GM23338 (cell line): ENCODE measurements around the gene RIMS1. TPM values are rescaled to one million over a fixed set of nuclear protein-coding genes. Genes with fewer than 3 reads are reported as not detected.

Experiments used
- ATAC-seq: fragments of 200-7000 bp; cut with Tn5 transposase; 3 replicates; pipeline ENCODE4 v1.9.1; 2020
- DNase-seq: peaks from one replicate; pipeline ENCODE4 v3.0.0-alpha.2; 2015; ENCODE audit warnings: low spot score
- H2AFZ ChIP-seq: fragments of 200-600 bp; sonication (generic); 2 replicates; pipeline ENCODE4 v1.8.0; 2016; ENCODE audit warnings: antibody characterized with exemption, mild to moderate bottlenecking, moderate library complexity
- H3F3A ChIP-seq: fragments of 200-600 bp; sonication (generic); replicated peaks from 2 replicates; pipeline ENCODE4 v1.8.0; 2017; ENCODE audit warnings: antibody characterized with exemption, mixed run types, low read depth
- H3K27ac ChIP-seq: fragments of 200-600 bp; sonication (generic); 2 replicates; pipeline ENCODE4 v1.6.1; 2016; ENCODE audit warnings: low read depth
- H3K27me3 ChIP-seq: fragments of 200-600 bp; sonication (generic); 2 replicates; pipeline ENCODE4 v1.8.0; 2016; ENCODE audit warnings: mild to moderate bottlenecking, mixed run types, moderate library complexity; ENCODE audit not compliant: insufficient read depth
- H3K36me3 ChIP-seq: fragments of 200-600 bp; sonication (generic); 2 replicates; pipeline ENCODE4 v1.8.0; 2016; ENCODE audit warnings: mild to moderate bottlenecking; ENCODE audit not compliant: insufficient read depth
- H3K4me1 ChIP-seq: fragments of 200-600 bp; sonication (generic); 2 replicates; pipeline ENCODE4 v1.8.0; 2016; ENCODE audit warnings: mild to moderate bottlenecking, moderate library complexity; ENCODE audit not compliant: insufficient read depth
- H3K4me2 ChIP-seq: fragments of 200-600 bp; sonication (generic); 2 replicates; pipeline ENCODE4 v1.7.1; 2017; ENCODE audit warnings: mixed run types
- H3K4me3 ChIP-seq: fragments of 200-600 bp; sonication (generic); 2 replicates; pipeline ENCODE4 v1.6.1; 2016; ENCODE audit warnings: mixed run types
- H3K79me2 ChIP-seq: fragments of 200-600 bp; sonication (generic); replicated peaks from 2 replicates; pipeline ENCODE4 v1.8.0; 2017; ENCODE audit warnings: mild to moderate bottlenecking; ENCODE audit not compliant: insufficient read depth
- H3K9me2 ChIP-seq: fragments of 200-600 bp; sonication (generic); 2 replicates; pipeline ENCODE4 v1.8.0; 2017; ENCODE audit not compliant: insufficient read depth
- H4K20me1 ChIP-seq: fragments of 200-600 bp; sonication (generic); replicated peaks from 2 replicates; pipeline ENCODE4 v1.8.0; 2017; ENCODE audit warnings: mild to moderate bottlenecking; ENCODE audit not compliant: insufficient read depth
- H3K27ac Mint-ChIP-seq: 2 replicates; pipeline ENCODE4 v1.8.0; 2020; ENCODE audit warnings: inconsistent platforms, mild to moderate bottlenecking, moderate library complexity, mixed read lengths
- H3K27me3 Mint-ChIP-seq: 3 replicates; pipeline ENCODE4 v1.8.0; 2022; ENCODE audit warnings: low read depth, mild to moderate bottlenecking, moderate library complexity, mixed read lengths, inconsistent platforms; ENCODE audit not compliant: insufficient read depth, poor library complexity
- H3K36me3 Mint-ChIP-seq: 3 replicates; pipeline ENCODE4 v1.8.0; 2021; ENCODE audit warnings: low read depth, mild to moderate bottlenecking, inconsistent platforms, moderate library complexity, mixed read lengths
- H3K4me1 Mint-ChIP-seq: 3 replicates; pipeline ENCODE4 v1.8.0; 2020; ENCODE audit warnings: mild to moderate bottlenecking, inconsistent platforms, mixed read lengths
- H3K4me3 Mint-ChIP-seq: 3 replicates; pipeline ENCODE4 v1.8.0; 2021; ENCODE audit warnings: moderate library complexity, mild to moderate bottlenecking, inconsistent platforms, mixed read lengths
- H3K9me3 Mint-ChIP-seq: 3 replicates; pipeline ENCODE4 v1.8.0; 2020; ENCODE audit warnings: moderate library complexity, mild to moderate bottlenecking, inconsistent platforms, mixed read lengths
- CREB1 ChIP-seq: fragments of 250-450 bp; sonication (Bioruptor Pico); IDR thresholded peaks from 2 replicates; pipeline ENCODE4 v1.5.0; 2020; ENCODE audit warnings: low read depth, mild to moderate bottlenecking, moderate library complexity
- EZH2 ChIP-seq: fragments of 200-600 bp; sonication (generic); IDR thresholded peaks from one replicate; pipeline ENCODE4 v1.8.0; 2017; ENCODE audit warnings: antibody characterized with exemption, mild to moderate bottlenecking, low read depth; ENCODE audit not compliant: unreplicated experiment
- EZH2phosphoT487 ChIP-seq: fragments of 200-600 bp; sonication (generic); IDR thresholded peaks from one replicate; pipeline ENCODE4 v1.8.1; 2018; ENCODE audit warnings: antibody characterized with exemption; ENCODE audit not compliant: unreplicated experiment
- JUNB ChIP-seq: IDR thresholded peaks from one replicate; pipeline ENCODE4 v1.6.1; 2016; ENCODE audit warnings: antibody characterized with exemption; ENCODE audit not compliant: unreplicated experiment
- NANOG ChIP-seq: IDR thresholded peaks from 2 replicates; pipeline ENCODE4 v1.6.1; 2016; ENCODE audit warnings: antibody characterized with exemption, borderline replicate concordance
- POLR2AphosphoS5 ChIP-seq: IDR thresholded peaks from 2 replicates; pipeline ENCODE4 v1.6.1; 2016; ENCODE audit warnings: antibody characterized with exemption, low read depth
- STAT1 ChIP-seq: IDR thresholded peaks from one replicate; pipeline ENCODE4 v1.6.1; 2016; ENCODE audit warnings: antibody characterized with exemption; ENCODE audit not compliant: unreplicated experiment
- ZNF114 ChIP-seq: fragments of 250-450 bp; sonication (Bioruptor Pico); IDR thresholded peaks from 2 replicates; pipeline ENCODE4 v1.5.0; 2020; ENCODE audit warnings: mild to moderate bottlenecking, moderate library complexity
- ZNF331 ChIP-seq: fragments of 250-450 bp; sonication (Bioruptor Pico); IDR thresholded peaks from 2 replicates; pipeline ENCODE4 v1.5.0; 2020; ENCODE audit warnings: low read depth, mild to moderate bottlenecking, moderate library complexity
- polyA plus RNA-seq: library from polyadenylated mRNA; unstranded; fragments of >200 nt; fragmentation: Nextera tagmentation; extraction: Ambion mirVana; gene quantifications from 2 replicates; pipeline ENCODE4 v1.2.1, GENCODE V29; 2016
- total RNA-seq: library from RNA; depleted of rRNA; stranded (reverse); fragments of >200 nt; shearing (Covaris generic); gene quantifications from 2 replicates; pipeline ENCODE4 v1.2.3, GENCODE V29; 2014
- TF ChIP-seq, protein P1 (sequence below): IDR thresholded peaks from 2 replicates; pipeline ENCODE4 v1.6.1; 2016; ENCODE audit warnings: antibody characterized with exemption
- TF ChIP-seq, protein P2 (sequence below): IDR thresholded peaks from one replicate; pipeline ENCODE4 v1.6.1; 2018; ENCODE audit warnings: antibody characterized with exemption; ENCODE audit not compliant: unreplicated experiment
- TF ChIP-seq, protein P3 (sequence below), 2 experiments: fragments of 200-600 bp in 1 of 2; sonication (generic) in 1 of 2; conservative IDR thresholded peaks; 2 replicates each; pipeline versions ENCODE4 v1.5.1 to v1.6.1; 2016 to 2017; ENCODE audit warnings: antibody characterized with exemption in 2 of 2, low read depth in 2 of 2, mild to moderate bottlenecking in 2 of 2, moderate library complexity in 1 of 2

Gene RIMS1
- total and polyA plus RNA-seq, 2 experiments from 2014 or later, result 0.89 to 4.0 TPM

DNA sequence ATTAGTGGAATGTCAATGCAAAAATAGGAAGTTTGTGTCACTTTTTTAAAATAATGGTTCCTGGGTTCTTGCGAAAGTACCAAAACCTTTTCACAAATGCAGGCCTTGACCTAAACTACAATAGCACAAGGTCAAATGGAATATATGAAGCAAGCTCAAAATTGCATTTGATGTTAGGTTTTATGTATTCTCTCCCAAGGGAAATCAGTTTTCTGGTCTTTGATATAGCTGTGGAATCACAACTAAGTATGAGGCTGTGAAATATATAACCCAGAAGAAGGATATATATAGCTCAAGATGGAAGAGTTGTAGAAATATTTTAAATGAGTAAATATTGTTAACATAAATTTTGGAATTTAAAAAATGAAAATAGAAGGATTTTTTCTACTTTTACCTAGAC lies 327.3 kb downstream of the RIMS1 start (continued):
- TF ChIP-seq ZNF331 (CRISPR knock-in tag) (no peak), POLR2AphosphoS5 (no peak), CREB1 (CRISPR knock-in tag) (no peak), ZNF114 (CRISPR knock-in tag) (no peak), JUNB (no peak), STAT1 (no peak)
- TF ChIP-seq, protein P1, sequence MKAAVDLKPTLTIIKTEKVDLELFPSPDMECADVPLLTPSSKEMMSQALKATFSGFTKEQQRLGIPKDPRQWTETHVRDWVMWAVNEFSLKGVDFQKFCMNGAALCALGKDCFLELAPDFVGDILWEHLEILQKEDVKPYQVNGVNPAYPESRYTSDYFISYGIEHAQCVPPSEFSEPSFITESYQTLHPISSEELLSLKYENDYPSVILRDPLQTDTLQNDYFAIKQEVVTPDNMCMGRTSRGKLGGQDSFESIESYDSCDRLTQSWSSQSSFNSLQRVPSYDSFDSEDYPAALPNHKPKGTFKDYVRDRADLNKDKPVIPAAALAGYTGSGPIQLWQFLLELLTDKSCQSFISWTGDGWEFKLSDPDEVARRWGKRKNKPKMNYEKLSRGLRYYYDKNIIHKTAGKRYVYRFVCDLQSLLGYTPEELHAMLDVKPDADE, result no peak
- TF ChIP-seq, protein P2, sequence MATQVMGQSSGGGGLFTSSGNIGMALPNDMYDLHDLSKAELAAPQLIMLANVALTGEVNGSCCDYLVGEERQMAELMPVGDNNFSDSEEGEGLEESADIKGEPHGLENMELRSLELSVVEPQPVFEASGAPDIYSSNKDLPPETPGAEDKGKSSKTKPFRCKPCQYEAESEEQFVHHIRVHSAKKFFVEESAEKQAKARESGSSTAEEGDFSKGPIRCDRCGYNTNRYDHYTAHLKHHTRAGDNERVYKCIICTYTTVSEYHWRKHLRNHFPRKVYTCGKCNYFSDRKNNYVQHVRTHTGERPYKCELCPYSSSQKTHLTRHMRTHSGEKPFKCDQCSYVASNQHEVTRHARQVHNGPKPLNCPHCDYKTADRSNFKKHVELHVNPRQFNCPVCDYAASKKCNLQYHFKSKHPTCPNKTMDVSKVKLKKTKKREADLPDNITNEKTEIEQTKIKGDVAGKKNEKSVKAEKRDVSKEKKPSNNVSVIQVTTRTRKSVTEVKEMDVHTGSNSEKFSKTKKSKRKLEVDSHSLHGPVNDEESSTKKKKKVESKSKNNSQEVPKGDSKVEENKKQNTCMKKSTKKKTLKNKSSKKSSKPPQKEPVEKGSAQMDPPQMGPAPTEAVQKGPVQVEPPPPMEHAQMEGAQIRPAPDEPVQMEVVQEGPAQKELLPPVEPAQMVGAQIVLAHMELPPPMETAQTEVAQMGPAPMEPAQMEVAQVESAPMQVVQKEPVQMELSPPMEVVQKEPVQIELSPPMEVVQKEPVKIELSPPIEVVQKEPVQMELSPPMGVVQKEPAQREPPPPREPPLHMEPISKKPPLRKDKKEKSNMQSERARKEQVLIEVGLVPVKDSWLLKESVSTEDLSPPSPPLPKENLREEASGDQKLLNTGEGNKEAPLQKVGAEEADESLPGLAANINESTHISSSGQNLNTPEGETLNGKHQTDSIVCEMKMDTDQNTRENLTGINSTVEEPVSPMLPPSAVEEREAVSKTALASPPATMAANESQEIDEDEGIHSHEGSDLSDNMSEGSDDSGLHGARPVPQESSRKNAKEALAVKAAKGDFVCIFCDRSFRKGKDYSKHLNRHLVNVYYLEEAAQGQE, result no peak

DNA sequence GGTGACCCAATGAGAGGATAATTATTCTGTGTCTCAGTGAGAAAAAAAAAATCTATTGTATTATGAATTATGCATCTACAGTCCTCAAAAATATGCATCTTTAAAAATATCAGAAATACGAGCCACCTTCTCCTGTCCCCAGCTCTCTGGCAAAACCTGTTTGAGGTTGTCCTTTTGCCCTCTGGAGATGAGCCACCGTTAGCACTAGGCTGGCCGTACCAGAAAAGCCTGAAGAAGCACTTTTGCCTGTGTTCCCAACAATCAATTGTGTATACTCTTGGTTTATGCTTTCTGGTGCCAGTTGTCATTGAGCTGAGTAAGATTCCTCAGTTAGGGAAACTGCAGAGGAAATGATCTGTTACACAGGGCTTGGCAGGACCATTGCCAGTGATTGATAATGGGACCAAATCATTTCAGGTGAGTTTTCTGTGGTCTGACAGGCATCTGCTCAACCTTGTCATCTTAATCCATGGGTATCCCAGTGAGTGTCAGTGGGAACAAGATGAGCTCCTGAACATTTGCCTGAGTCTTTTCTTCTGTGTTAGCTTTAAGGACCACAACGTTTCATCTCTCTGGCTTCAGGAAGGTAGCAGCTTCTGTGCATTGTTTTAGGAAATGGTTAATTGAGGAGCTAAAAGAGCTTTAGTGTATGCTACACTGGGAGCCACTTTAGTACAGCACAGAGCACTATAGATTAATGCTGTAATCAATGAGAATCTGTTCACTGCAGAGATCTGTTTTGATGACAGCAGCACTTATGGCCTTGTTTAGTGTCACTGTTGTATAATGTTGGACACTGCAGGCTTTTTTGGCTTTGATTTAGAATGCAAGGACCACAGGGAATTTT lies 330.1 kb downstream of the RIMS1 start:
- no peaks in the 10 kb centered on the region for H3K4me1 ChIP-seq
- Mint-ChIP-seq H3K4me1 (no peaks in the 10 kb centered on the region; the same call in 2 of the 3 replicates), H3K27ac (no peak overlapping the region), H3K9me3 (no peaks in the 10 kb centered on the region), H3K36me3 (no peaks in the 10 kb centered on the region), H3K27me3 (no peaks in the 10 kb centered on the region), H3K4me3 (no peak overlapping the region)
- H3F3A ChIP-seq, result no peaks in the 10 kb centered on the region
- H3K79me2 ChIP-seq, result no peaks in the 10 kb centered on the region
- H2AFZ ChIP-seq, result no peak overlapping the region
- DNase-seq, result no peak
- no peak overlapping the region for H3K27ac ChIP-seq
- no peaks in the 10 kb centered on the region for H4K20me1 ChIP-seq
- H3K9me2 ChIP-seq, result no peaks in the 10 kb centered on the region
- H3K4me2 ChIP-seq, result no peak overlapping the region
- H3K36me3 ChIP-seq, result no peaks in the 10 kb centered on the region
- H3K4me3 ChIP-seq, result no peak overlapping the region
- no peak for ATAC-seq
- no peaks in the 10 kb centered on the region for H3K27me3 ChIP-seq
- TF ChIP-seq EZH2phosphoT487 (no peak), STAT1 (no peak), NANOG (no peak), POLR2AphosphoS5 (no peak), ZNF114 (CRISPR knock-in tag) (no peak), EZH2 (no peak), ZNF331 (CRISPR knock-in tag) (no peak)
- TF ChIP-seq, protein P3, sequence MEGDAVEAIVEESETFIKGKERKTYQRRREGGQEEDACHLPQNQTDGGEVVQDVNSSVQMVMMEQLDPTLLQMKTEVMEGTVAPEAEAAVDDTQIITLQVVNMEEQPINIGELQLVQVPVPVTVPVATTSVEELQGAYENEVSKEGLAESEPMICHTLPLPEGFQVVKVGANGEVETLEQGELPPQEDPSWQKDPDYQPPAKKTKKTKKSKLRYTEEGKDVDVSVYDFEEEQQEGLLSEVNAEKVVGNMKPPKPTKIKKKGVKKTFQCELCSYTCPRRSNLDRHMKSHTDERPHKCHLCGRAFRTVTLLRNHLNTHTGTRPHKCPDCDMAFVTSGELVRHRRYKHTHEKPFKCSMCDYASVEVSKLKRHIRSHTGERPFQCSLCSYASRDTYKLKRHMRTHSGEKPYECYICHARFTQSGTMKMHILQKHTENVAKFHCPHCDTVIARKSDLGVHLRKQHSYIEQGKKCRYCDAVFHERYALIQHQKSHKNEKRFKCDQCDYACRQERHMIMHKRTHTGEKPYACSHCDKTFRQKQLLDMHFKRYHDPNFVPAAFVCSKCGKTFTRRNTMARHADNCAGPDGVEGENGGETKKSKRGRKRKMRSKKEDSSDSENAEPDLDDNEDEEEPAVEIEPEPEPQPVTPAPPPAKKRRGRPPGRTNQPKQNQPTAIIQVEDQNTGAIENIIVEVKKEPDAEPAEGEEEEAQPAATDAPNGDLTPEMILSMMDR (conservative IDR thresholded peaks at IDR 0.05; ENCODE audit: low read depth in 2 of 2), result no peak
- TF ChIP-seq, protein P2, result no peak
